Fibroblast of the aortic adventitia (primary cell): ENCODE measurements around the gene SCN1B. TPM values are rescaled to one million over a fixed set of nuclear protein-coding genes. Genes with fewer than 3 reads are reported as not detected.

Experiments used
- DNase-seq: peaks from one replicate; pipeline ENCODE4 v3.0.0-alpha.2; 2010; ENCODE audit warnings: low read depth
- H3K4me3 ChIP-seq: 2 replicates; pipeline ENCODE4 v1.5.1; 2011; ENCODE audit warnings: low read depth, mild to moderate bottlenecking, control low read depth, low read length, moderate library complexity
- CTCF ChIP-seq: IDR thresholded peaks from 2 replicates; pipeline ENCODE4 v1.5.1; 2011; ENCODE audit warnings: mild to moderate bottlenecking, low read length, control low read depth, inconsistent platforms; ENCODE audit not compliant: insufficient read depth
- total RNA-seq: library from RNA; depleted of rRNA; stranded (reverse); fragments of >200 nt; gene quantifications from 2 replicates; pipeline ENCODE4 v1.2.3, GENCODE V29; 2012; ENCODE audit warnings: low replicate concordance

The SCN1B gene
- total RNA-seq, 1 donor, result 7.0 TPM

GRCh38 chr19:35039881-35040825 is 9.9 kb downstream of the SCN1B start:
- DNase-seq, result no peak
- no peak overlapping the region for H3K4me3 ChIP-seq
- no peak for TF ChIP-seq CTCF

GRCh38 chr19:35040826-35041547 is 10.7 kb downstream of the SCN1B start:
- H3K4me3 ChIP-seq, result no peak overlapping the region
- peak; percentile 27 for DNase-seq
- TF ChIP-seq CTCF, result no peak

- TF ChIP-seq CTCF, result no peak
- no peak within 1 kb of the TSS for H3K4me3 ChIP-seq
- no peak for DNase-seq
Observed at GRCh38 chr19:35041548-35042055, 11.3 kb downstream of the SCN1B start, which contains the start of gene HPN. Gene HPN, plus strand, starts transcription at chr19:35041721. Its CDS starts 786 bp downstream, at chr19:35042507.

GRCh38 chr19:35042056-35042730 is 11.9 kb downstream of the SCN1B start:
- TF ChIP-seq CTCF, result no peak
- no peak overlapping the region for H3K4me3 ChIP-seq
- no peak for DNase-seq

- DNase-seq, result no peak
- no peak for TF ChIP-seq CTCF
Observed at GRCh38 chr19:35042954-35043604, 12.8 kb downstream of the SCN1B start.

GRCh38 chr19:35043906-35044305 is 13.6 kb downstream of the SCN1B start:
- no peak overlapping the region for H3K4me3 ChIP-seq
- no peak for DNase-seq
- TF ChIP-seq CTCF, result no peak

More at GRCh38 chr19:35042954-35043604, 12.8 kb downstream of the SCN1B start:
- no peak overlapping the region for H3K4me3 ChIP-seq
